GM19025 (cell line): ENCODE measurements around the gene TMA7B.
"Not testable (repeated sequence)": the region's sequence is repeated elsewhere in the genome, so short reads cannot be mapped to it uniquely, and the experiment has no call there.

Experiments used
- ATAC-seq: cut with Tn5 transposase; IDR thresholded peaks from one replicate; pipeline ENCODE4 v1.9.1; 2021; ENCODE audit warnings: mild to moderate bottlenecking, low read depth, moderate library complexity; ENCODE audit not compliant: unreplicated experiment

TMA7B gene

DNA sequence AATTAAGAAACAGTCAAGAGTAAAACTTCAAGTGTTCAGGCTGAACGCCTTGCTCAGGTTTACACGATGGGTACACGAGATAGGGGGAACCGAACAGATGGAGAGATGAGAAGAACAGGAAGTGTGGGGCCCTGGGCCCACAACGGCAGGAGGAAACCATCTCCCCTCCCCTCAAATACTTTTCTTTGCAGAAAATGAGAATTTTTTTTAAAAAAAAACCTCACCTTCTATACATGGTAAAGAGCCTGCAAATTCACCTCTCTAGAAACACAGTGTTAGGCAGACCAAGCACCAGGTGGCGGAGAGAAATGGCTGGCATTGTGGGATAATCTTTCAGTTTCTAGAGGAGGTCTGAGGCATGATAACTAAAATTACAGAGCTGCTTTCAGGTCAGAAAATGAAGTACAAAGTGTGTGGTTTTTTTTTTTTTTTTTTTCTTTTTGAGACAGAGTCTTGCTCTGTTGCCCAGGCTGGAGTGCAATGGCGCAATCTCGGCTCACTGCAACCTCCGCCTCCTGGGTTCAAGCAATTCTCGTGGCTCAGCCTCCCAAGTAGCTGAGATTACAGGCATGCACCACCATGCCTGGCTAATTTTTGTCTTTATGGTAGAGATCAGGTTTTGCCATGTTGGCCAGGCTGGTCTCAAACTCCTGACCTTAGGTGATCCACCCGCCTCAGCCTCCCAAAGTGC lies 8.4 kb upstream of the TMA7B start:
- not testable (repeated sequence) for ATAC-seq

DNA sequence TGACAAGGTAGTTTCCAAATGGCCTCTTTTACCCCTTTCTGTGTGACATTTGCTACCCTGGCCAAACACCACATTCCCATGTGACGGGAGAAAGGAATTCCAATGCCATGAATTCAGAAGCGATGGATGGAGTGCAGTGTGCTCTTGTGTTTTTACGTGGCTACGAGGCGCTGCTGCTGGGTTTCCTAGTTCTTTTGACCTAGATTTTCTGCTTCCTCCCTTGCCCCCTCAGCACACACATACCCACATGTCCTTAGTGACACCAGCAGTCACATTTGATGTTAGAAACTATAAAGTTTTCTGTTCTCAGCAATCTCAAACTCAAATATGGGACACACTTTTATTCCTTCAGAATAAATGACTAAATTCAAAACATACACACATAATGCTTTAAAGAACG lies 7.8 kb upstream of the TMA7B start:
- ATAC-seq, result no peak

DNA sequence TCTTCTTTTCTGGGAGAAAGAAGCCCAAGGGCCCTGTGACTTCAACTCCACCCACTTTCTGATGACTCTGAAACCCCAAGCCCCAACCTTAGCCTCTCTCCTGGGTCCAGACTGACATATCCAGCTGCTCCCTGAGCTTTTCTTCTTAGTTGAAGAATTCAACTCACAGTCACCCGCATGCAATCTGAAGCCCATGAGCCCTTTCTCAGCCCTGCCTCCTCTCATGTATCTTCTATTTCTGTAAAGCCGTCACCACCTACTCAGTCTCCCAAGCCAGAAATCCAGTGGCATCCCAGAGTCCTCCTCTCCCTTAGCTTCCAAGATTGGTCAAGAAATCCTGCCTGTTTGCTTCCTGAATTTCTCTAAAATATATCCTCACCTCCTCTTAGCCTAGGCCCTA lies 7.1 kb upstream of the TMA7B start:
- no peak for ATAC-seq

DNA sequence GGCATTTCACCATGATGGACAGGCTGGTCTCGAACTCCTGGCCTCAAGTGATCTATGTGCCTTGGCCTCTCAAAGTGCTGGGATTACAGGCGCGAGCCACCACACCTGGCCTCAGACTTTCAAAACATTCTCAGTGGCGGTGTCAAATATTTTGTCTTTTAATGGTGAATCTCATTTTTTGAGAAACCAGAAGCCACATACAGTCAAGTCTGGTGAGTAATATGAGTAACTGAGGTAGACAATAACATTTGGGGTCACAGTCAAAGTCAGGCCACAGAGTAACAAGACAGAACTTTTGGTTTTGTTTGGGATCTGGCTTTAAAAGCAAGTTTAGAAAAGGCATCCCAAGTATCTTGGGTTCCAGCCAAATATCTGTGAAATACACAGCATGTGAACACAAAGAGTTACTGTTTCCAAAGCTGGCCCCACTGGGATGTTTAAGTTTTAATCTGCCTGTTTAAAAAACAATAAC lies 5.6 kb upstream of the TMA7B start:
- ATAC-seq, result no peak

DNA sequence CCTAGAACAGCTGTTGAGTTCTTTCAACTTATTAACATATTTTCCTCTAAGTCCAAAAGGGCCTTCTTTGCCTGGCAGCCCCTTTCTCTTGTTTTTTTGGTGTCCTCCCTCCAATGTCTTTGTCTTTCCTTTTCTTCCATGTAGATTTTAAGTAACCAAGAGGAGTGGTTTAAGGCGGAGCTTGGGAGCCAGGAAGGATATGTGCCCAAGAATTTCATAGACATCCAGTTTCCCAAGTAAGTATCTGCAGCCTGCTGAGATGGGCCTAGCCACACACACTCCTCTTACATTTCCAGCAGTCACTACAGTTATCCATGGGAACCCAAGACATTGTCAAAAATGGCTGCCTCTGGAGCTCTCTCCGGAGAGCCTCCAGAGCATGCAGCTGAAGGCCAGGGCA lies 4.5 kb upstream of the TMA7B start:
- no peak for ATAC-seq

DNA sequence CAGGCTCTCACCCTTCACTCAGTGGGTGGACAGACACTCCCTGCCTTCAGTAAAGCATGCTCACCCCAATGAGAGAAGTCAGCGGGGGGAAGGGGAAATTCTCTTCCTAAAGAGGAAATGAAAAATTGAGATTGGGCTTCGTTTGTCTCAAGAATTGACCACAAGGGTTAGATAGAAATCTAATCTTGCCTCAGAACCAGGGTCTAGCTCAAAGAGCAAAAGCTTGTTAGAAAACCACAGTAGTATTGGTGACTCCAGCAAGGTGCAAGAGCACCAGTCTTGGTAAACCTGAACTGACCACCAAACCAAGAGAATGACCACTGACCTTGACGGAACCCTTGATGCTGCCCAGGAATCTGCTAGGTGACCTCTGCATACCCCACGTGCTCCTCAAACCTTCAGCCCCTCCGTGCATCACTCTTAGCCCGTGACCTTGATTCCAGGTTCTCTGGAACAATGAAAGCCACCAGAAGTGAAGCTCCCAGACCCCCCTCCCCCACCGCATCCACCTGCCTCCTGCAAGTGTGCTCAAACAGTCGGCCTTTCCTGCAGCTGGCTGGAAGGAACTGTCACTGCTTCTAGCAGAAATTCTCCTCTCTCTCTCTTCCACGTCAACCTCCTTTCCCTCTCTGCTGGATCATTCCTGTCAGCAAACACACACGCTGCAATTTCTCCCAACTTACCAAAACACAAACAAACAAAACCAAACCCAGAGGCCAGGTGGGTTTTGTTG lies 3.1 kb upstream of the TMA7B start:
- ATAC-seq, result no peak

DNA sequence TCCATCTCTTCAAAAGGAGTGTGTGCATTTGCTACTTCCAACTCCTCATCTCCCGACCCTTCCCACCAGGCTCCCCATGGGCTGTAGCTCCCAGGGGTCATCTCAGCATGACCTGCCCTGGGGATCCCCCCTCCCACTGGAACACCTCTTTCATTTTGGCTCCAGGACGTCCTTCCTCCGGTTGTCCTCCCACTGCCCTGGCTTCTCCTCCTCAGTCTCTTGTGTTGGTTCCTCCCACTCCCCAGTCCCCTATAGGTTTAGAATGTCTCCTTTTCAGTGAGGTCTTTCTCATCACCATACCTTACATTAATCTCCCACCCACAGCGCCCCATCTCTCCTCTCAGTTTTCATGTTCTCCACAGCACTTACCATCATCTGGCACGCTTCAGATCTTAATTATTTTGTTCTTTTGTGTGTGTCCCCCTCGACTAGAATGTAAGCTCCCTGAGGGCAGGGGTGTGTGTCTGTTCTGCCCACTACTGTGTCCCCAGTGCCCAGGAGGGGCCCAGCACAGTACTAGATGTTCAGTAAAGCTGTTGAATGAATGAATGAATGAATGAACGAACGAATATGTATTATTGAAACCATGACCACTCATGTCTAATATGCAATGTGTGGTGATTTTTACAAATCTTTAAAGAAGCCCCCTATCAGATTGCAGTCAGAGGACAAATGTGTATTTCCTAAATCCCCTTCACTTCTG lies 2.0 kb upstream of the TMA7B start:
- ATAC-seq, result no peak

DNA sequence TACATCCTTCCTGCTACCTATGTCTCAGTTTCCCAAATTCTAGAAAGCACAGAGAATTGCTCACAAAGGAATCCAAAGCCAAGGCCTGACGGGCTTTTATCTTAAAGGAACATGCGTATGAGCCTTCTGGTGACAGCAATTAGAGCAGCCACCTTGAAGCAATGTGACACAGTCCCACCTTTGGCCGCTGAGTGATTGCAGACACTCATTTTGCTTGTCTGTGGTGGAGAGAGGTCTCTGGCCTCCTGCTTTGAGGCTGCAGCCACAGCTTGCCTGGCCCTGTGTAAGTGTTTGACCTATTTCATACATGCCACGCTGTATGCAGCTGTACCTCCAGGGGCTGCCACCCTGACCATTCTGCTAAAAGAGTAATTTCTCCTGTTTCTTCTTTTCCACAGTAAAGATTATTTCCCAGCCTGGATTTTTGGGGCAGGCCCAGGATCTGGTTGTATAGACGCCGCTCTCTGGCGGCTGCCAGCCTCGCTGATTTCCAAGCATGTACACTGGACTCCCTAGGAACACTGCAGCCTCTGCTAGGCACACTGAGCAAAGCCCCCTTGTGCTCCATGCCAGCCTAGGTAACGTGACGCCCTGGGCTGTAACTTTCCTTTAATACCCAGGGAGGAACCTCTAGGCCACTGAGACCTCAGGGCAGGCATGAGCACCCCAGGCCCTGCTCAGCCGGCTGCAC lies 1.1 kb upstream of the TMA7B start:
- no peak for ATAC-seq

DNA sequence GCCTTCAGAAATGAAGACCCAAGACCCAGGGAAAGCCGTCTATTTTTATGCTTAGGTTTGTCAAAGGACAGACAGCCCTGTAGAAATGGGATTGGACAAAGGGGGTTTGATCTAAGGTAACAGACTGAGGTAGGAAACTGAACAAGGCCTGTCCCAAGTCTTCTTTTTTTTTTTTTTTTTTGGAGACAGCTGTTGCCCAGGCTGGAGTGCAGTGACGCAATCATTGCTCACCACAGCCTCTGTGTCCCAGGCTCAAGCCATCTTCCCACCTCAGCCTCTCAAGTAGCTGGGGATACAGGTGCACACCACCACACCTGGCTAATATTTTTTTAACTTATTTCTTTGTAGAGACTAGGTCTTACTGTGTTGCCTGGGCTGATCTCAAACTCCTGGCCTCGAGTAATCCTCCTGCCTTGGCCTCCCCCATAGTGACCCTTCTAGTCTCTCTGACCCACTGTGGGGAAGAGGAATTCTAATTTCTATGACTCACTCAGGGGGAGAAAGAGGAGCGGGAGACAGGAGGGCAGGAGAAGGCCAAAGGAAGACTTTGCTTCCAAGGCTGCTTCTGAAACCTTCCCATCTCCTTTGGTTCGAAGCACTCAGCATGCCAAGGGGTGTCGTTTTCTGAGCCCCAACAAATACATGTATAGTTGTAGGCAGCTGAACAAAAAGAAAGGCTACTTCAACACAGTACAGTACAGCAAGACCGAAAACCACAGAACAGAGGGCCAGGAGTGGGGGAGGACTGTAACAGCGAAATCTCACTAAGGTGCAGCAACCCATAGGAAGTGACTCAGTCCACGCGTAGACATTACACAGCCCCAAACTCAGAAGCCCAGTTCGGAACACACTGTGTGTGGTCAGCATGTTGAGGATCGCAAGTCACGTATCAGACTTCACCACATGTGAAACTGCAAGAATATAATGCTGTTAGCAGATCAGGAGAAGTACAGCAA lies 872 bp downstream of the TMA7B start:
- ATAC-seq, result peak; percentile 77

DNA sequence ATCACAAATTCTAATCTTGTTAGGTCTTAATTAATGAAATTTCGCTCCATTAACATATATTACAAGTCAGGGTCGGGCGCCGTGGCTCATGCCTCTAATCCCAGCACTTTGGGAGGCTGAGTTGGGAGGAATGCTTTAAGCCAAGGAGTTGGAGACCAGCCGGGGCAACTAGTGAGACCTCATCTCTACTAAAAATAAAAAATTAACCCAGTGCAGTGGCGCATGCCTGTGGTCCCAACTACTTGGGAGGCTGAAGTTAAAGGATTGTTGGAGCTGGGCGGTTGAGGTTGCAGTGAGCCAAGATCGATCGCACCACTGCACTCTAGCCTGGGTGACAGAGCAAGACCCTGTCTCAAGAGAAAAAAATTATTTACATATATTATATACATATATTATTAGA lies 1.9 kb downstream of the TMA7B start:
- no peak for ATAC-seq

DNA sequence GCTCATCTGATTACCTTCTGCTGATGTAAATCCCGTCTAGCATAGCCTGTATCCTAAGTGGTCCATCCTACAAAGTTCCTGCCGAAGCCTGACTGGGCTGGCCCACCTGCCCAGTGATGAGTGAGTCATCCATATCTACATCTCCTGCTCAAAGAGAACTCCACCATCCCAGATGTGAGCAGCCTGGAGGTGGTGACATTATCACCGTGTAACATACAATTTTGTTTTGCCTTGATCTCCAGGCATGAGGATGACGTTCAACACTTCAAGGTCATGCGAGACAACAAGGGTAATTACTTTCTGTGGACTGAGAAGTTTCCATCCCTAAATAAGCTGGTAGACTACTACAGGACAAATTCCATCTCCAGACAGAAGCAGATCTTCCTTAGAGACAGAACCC lies 5.6 kb downstream of the TMA7B start:
- no peak for ATAC-seq

DNA sequence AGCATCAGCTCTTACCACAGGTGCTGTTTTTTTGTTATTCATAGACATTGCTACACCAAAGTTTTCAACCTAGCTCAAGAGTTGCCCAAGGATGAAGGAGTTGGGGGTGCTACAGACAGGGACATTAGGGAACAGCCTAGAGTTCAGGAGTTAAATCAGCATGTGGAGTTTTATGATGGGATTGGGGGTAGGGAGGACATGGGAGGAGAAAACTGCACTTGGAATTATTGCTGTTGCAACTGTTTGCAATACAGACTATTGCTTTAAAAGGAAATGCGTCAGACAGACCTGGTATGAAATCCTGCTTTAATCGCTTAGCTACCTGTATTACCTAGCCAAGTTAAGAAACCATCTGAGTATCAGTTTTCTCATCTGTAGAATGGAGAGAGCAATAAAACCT lies 6.3 kb downstream of the TMA7B start:
- no peak for ATAC-seq

DNA sequence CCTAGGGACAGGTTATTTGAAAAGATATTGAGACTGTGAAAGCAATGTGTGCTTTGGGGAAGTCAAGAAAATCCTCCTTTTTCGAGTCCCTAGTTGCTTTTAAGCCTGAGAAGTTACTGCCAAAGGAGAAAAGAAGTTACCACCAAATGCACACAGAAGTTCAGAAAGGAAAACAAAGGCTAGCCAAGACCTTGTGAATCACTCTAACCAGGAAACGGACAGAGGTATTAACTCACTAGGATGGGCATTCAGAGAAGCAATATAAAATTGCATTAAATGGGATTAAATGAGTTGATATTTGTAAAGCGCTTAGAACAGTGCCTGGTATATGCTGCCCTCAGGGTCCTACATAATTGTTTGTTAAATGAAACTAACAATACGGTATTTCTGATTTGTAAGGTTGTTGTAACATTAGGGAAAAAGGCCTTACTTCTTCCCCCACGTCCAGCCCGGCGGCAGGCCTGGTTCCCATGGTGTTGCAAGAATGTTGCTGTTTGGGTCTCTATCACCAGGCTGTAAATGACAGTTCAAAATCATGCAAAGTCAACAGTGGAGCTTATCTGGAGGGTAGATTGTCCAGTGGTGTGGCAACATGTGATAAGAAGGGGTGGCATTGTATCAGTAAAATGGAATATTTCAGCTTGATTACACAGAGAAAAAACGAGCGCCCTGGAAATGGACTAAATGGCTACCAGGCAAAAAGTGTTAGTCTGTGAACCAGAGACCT lies 7.1 kb downstream of the TMA7B start:
- ATAC-seq, result no peak

DNA sequence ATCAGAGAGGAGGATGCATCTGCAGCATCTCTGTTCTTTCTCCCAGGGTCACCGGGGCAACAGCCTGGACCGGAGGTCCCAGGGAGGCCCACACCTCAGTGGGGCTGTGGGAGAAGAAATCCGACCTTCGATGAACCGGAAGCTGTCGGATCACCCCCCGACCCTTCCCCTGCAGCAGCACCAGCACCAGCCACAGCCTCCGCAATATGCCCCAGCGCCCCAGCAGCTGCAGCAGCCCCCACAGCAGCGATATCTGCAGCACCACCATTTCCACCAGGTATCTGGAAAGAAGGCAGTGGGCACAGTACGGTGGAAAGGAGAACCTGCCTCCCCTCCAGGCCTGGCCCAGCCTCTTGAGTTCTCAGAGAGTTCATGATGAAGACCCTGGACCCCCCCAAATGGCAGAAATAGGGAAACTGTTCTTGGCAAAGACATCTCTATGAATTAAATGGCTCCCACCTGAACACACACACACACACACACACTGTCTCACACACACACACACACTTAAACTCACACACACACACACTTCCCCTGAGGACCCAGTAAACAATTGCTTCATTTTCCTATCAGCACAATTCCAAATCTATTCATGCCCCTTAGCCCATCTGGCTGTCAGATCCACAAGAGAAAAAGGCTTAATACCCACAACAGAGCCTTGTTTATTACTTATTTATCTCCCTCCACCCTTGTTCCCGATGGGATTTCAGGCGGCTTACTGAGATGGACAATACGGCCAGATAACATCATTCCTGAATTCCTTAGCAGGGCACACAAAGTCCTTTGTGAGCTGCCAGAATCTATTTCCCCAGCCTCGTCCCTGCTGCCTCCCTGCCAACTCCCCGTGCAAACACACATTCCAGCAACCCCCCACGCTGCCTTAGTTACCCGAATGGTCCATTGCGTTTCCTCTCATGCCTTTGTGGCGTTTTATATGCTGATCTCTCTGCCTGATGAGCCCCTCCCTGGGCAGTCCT lies 8.1 kb downstream of the TMA7B start:
- no peak for ATAC-seq

DNA sequence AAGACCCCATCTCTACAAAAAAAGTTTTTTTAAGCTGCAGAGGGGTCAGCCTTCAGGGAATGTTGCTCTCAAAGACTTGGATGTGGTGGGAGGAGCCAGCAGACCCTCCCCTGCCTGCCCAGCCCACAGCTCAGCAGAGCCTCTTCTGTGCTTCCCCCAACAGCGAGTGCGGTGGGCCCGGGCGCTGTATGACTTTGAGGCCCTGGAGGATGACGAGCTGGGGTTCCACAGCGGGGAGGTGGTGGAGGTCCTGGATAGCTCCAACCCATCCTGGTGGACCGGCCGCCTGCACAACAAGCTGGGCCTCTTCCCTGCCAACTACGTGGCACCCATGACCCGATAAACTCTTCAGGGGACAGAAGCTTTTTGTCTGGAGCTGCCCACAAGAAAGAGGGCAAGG lies 10.5 kb downstream of the TMA7B start:
- no peak for ATAC-seq

DNA sequence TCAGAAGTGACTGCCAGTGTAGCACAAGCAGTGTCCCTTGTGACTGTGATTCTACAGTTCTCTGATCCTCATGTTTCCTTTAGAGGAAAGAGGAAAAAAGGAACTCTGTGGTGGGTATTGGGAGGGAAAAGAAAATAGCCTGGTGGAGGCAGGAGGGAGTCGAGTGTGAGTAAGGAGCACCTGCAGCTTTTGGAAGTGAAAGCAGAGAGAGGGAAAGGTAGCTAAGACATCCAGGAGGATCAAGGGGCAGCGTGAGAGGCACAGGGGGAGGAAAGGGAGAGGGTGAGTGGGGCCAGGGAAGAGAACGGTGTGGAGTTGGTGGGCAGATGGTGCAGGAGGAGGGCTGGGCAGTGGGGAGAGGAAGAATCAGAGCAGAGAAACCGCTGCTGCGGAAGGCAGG lies 12.4 kb downstream of the TMA7B start:
- ATAC-seq, result no peak

DNA sequence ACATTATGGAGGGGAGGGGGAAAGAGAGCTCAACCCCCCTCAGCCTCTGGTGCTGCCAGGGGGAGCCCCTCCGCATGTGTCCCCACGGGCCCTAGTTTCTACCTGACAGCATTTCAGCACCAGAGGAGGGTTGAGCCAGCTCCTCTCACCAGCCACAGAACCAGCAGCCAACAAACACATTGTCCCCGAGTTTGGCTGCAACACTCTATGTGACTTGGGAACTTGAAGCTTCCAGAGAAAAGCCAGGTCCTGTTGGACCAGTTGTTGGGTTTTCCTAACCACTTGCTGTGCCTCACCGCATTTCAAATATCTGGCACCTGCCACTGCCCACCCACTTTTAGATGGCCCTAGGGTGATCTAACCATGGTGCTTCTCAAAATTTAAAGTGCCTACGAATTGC lies 13.5 kb downstream of the TMA7B start:
- no peak for ATAC-seq

DNA sequence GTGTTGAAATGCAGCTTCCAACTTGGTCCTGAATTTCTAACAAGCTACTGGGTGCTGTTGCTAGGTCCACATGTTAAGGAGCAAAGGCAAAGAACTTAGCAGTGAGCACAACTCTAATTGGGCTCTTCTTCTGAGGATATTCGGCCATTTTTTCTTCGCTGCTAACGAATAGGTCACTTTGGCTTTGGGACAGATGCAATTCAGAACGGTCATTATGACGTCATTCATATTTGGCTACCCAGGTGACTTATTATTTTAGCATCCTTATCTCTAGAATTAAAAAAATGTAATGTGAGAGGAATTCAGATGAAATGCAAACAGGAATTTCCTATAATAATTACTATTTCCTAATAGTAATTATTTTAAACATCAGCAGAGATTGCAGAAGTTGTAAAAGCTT lies 13.9 kb downstream of the TMA7B start:
- ATAC-seq, result no peak
